NB4 (cell line): ENCODE results near the gene HMCN2.

Experiments used
- DNase-seq: peaks from one replicate; pipeline ENCODE4 v3.0.0; 2010; ENCODE audit warnings: low read depth
- H3K4me3 ChIP-seq: one replicate; pipeline ENCODE4 v1.5.1; 2011; ENCODE audit warnings: mild to moderate bottlenecking, low read depth, low read length, moderate library complexity
- MYC ChIP-seq: IDR thresholded peaks from 2 replicates; pipeline ENCODE4 v1.6.1; 2011; ENCODE audit warnings: low read depth, low read length
- POLR2A ChIP-seq: IDR thresholded peaks from 2 replicates; pipeline ENCODE4 v1.6.1; 2011; ENCODE audit warnings: mild to moderate bottlenecking; ENCODE audit not compliant: insufficient read length; ENCODE audit errors: extremely low read depth
- TF ChIP-seq, protein P1 (sequence below): IDR thresholded peaks from 2 replicates; pipeline ENCODE4 v1.6.1; 2011; ENCODE audit warnings: low read depth, low read length
- TF ChIP-seq, protein P2 (sequence below): IDR thresholded peaks from one replicate; pipeline ENCODE4 v1.5.1; 2012; ENCODE audit warnings: low read depth, low read length

Gene HMCN2

DNA sequence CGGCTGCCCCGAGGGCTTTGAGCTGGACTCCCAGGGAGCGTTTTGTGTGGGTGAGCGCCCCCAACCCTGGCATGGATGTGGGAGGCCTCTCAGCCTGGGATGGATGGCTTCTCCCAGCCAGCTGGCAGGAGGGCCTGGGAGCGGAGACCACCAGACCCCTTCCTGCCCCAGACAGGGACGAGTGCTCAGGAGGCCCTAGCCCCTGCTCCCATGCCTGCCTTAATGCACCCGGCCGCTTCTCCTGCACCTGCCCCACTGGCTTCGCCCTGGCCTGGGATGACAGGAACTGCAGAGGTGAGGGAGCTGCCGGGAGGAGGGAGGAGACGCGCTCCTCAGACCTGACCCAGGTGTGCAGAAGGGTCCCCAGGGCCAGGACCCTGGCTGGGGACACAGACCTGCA is 161.8 kb downstream of the HMCN2 start:
- DNase-seq = no peak
- TF ChIP-seq, protein P1, sequence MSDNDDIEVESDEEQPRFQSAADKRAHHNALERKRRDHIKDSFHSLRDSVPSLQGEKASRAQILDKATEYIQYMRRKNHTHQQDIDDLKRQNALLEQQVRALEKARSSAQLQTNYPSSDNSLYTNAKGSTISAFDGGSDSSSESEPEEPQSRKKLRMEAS = no peak
- TF ChIP-seq MYC (no peak), POLR2A (no peak)
- TF ChIP-seq, protein P2, sequence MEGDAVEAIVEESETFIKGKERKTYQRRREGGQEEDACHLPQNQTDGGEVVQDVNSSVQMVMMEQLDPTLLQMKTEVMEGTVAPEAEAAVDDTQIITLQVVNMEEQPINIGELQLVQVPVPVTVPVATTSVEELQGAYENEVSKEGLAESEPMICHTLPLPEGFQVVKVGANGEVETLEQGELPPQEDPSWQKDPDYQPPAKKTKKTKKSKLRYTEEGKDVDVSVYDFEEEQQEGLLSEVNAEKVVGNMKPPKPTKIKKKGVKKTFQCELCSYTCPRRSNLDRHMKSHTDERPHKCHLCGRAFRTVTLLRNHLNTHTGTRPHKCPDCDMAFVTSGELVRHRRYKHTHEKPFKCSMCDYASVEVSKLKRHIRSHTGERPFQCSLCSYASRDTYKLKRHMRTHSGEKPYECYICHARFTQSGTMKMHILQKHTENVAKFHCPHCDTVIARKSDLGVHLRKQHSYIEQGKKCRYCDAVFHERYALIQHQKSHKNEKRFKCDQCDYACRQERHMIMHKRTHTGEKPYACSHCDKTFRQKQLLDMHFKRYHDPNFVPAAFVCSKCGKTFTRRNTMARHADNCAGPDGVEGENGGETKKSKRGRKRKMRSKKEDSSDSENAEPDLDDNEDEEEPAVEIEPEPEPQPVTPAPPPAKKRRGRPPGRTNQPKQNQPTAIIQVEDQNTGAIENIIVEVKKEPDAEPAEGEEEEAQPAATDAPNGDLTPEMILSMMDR = no peak
- H3K4me3 ChIP-seq = no peak overlapping the region

DNA sequence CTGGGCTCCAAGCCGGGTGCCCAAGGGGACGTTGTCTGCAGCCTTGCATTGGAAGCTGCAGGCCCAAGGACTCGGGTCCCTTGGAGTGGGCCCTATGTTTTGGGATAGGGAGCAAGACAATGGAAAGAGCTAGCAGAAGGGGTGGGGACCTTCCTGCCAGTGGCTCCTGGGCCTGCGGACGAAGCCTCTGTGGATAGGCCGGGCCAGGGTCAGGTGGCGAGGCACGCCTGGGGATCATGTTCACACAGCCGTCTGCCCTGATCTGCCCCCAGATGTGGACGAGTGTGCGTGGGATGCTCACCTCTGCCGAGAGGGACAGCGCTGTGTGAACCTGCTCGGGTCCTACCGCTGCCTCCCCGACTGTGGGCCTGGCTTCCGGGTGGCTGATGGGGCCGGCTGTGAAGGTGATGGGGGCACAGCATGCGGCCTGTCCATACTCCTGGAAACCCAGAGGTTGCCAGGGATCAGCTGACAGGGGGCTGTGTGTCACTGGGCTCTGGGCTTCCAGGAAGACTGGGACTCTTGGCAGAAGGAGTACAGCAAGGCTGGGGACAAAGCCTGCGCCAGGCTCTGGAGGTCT is 162.6 kb downstream of the HMCN2 start:
- no peak for DNase-seq
- TF ChIP-seq POLR2A (no peak), MYC (no peak)
- TF ChIP-seq, protein P2 = no peak
- TF ChIP-seq, protein P1 = no peak
- H3K4me3 ChIP-seq = no peak overlapping the region

DNA sequence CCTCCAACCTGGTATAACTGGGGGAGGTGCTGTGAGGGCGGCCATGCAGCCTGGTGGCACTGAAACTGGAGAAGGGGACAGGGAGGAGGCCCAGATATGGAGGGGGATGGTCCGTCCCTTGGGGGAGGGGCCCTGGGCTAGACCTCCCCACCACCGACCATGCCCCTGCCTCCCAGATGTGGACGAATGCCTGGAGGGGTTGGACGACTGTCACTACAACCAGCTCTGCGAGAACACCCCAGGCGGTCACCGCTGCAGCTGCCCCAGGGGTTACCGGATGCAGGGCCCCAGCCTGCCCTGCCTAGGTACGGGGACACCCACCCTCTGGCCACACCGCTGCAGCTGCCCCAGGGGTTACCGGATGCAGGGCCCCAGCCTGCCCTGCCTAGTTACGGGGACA is 163.8 kb downstream of the HMCN2 start:
- no peak overlapping the region for H3K4me3 ChIP-seq
- TF ChIP-seq, protein P1 = no peak
- DNase-seq = no peak

DNA sequence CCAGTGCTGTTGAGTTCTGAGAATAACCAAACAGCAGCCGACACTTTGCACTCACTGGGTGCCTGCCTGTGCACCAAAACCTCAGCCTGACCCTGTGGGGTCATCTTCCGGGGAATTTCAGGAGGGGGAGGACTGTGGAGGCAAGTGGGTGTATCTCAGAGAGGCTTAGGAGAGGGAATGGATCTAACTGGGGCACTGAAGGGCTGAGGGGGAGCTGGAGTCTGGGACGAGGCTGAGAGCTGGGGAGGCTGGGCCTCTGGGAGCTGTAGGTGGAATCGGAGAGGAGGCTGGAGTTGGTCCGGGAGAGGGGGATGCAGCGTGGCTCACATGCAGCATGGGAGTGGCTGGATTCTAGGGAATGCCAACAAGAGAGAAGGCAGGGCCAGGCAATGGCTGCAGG is 164.3 kb downstream of the HMCN2 start:
- no peak overlapping the region for H3K4me3 ChIP-seq
- no peak for DNase-seq
- TF ChIP-seq MYC (no peak), POLR2A (no peak)
- TF ChIP-seq, protein P2 = no peak
- TF ChIP-seq, protein P1 = no peak

DNA sequence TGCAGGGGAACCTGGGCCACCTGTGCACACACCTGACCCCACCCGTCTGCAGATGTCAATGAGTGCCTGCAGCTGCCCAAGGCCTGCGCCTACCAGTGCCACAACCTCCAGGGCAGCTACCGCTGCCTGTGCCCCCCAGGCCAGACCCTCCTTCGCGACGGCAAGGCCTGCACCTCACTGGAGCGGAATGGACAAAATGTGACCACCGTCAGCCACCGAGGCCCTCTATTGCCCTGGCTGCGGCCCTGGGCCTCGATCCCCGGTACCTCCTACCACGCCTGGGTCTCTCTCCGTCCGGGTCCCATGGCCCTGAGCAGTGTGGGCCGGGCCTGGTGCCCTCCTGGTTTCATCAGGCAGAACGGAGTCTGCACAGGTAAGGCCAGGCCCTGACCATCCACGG is 164.7 kb downstream of the HMCN2 start:
- no peak for DNase-seq
- no peak for TF ChIP-seq MYC
- TF ChIP-seq, protein P1 = no peak
- TF ChIP-seq POLR2A = no peak
- TF ChIP-seq, protein P2 = no peak
- no peak overlapping the region for H3K4me3 ChIP-seq

DNA sequence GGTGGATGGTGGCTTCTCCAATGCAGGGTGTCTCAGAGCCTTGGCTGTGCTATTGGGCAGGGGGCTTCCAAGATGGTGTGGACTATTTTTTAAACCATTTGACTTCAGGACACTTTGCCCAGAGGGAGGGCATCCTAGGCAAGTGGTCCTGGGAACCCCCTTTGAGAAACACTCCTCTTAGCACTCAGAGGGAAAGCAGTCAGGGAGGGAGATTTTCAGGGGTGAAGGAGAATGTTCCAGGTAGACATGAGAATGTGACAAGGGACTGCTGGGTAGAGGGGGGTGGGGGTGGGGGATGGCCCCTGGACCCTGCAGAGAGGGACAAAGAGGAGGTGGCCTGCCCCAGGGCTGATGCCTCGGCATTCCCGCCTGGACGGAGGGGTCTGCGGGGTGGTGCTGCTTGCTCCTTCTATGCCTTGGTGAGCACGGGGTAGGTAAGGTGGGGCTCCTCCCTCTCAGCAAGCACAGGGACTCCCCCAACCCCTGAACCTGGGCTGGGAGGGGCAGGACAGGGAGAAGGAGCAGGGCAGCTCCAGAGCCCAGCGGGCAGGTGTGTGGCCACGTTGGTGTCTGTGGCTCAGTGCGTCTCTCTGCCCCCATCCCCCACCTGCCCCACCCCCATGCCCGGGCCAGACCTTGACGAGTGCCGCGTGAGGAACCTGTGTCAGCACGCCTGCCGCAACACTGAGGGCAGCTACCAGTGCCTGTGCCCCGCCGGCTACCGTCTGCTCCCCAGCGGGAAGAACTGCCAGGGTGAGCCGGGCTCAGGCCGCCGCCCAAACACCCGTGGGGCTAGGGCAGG is 165.4 kb downstream of the HMCN2 start:
- TF ChIP-seq, protein P1 = no peak
- TF ChIP-seq POLR2A (no peak), MYC (no peak)
- TF ChIP-seq, protein P2 = no peak

More for the DNA sequence above, 165.4 kb downstream of the HMCN2 start:
- DNase-seq = no peak
- H3K4me3 ChIP-seq = no peak overlapping the region
